Activated naive CD8-positive, alpha-beta T cell treated with anti-CD3 and anti-CD28 coated beads for 36 hours (primary cell): Measurements from ENCODE around the gene FCF1. TPM values are rescaled to one million over a fixed set of nuclear protein-coding genes. Genes with fewer than 3 reads are reported as not detected.

Experiments
- DNase-seq: peaks from one replicate; pipeline ENCODE4 v3.0.0; 2021
- H3K27ac Mint-ChIP-seq: one replicate; pipeline ENCODE4 v1.8.0; 2022; ENCODE audit warnings: mild to moderate bottlenecking, moderate library complexity, mixed read lengths
- H3K27me3 Mint-ChIP-seq: one replicate; pipeline ENCODE4 v1.8.0; 2022; ENCODE audit warnings: mild to moderate bottlenecking, mixed read lengths
- H3K36me3 Mint-ChIP-seq: one replicate; pipeline ENCODE4 v1.8.0; 2021; ENCODE audit warnings: mild to moderate bottlenecking, mixed read lengths
- H3K4me1 Mint-ChIP-seq: one replicate; pipeline ENCODE4 v1.8.0; 2021; ENCODE audit warnings: mixed read lengths
- H3K4me3 Mint-ChIP-seq: one replicate; pipeline ENCODE4 v1.8.0; 2022; ENCODE audit warnings: mild to moderate bottlenecking, moderate library complexity, mixed read lengths
- H3K9me3 Mint-ChIP-seq: one replicate; pipeline ENCODE4 v1.8.0; 2022; ENCODE audit warnings: mixed read lengths
- total RNA-seq, 2 experiments: library from RNA; stranded (reverse); gene quantifications; one replicate each; pipeline ENCODE4 v1.2.3, GENCODE V29; 2021

Gene FCF1
- total RNA-seq, 2 experiments from 2014 or later = 95.5 to 103 TPM

DNA sequence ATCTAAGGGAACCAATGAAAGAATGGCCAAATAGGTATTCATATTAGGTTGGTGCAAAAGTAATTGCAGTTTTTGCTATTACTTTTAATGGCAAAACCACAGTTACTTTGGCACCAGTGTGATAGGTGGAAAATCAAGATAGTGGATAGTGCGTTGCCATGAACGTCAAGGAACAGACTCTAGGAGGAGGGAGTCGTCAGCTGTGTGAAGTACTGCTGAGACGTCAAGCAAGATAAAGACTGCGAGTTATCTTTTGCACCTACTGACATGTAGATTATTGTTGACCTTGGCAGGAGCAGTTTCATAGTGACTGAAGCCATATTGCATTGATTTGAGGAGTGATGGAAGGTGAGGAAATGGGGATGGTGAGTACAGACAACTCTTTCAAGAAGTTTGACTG, 58.5 kb downstream of the FCF1 start:
- no peaks in the 10 kb centered on the region for H3K27me3 Mint-ChIP-seq
- no peaks in the 10 kb centered on the region for H3K9me3 Mint-ChIP-seq
- no peak overlapping the region for H3K27ac Mint-ChIP-seq
- no peak for DNase-seq
- H3K4me1 Mint-ChIP-seq = peaks cover 42% of the 10 kb centered on the region
- H3K36me3 Mint-ChIP-seq = peaks cover 28% of the 10 kb centered on the region
- no peak overlapping the region for H3K4me3 Mint-ChIP-seq

GRCh38 chr14:74784634-74785033, 71.7 kb downstream of the FCF1 start:
- Mint-ChIP-seq H3K27ac (peak overlapping the region; percentile 76), H3K36me3 (peaks cover 31% of the 10 kb centered on the region), H3K4me1 (peaks cover 39% of the 10 kb centered on the region), H3K4me3 (no peak overlapping the region), H3K9me3 (no peaks in the 10 kb centered on the region), H3K27me3 (no peaks in the 10 kb centered on the region)
- DNase-seq = no peak

DNA sequence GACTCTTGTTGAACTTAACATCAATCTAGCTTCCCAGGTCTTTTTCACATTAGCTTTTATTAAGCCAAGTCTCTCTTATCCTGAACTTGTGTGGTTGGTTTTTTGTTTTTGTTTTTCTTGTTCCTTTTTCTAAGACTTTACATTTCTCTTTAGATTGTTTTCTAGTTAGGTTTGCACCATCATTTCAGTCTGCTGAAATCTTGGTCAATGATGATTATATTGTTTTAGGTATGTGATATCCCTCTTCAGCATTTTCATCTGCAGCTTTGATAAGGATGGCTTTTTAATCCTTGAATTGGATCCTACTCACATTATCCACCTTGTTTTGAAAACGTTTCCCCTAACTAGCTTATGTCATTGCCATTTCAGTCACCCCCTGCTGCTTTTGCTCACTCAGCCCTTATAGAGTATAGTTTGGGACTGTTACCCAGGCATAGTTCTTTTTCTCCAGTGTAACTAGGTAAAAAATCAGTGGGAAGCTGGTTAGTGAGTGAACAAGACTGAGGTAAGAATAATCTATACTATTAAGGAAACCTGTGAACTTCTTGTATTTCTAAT, 72.2 kb downstream of the FCF1 start:
- no peak for DNase-seq
- peaks cover 31% of the 10 kb centered on the region for H3K36me3 Mint-ChIP-seq
- peak overlapping the region; percentile 76 for H3K27ac Mint-ChIP-seq
- H3K4me1 Mint-ChIP-seq = peaks cover 39% of the 10 kb centered on the region
- no peaks in the 10 kb centered on the region for H3K27me3 Mint-ChIP-seq
- no peak overlapping the region for H3K4me3 Mint-ChIP-seq
- H3K9me3 Mint-ChIP-seq = no peaks in the 10 kb centered on the region

GRCh38 chr14:74786796-74787315, 73.9 kb downstream of the FCF1 start:
- H3K4me3 Mint-ChIP-seq = no peak overlapping the region
- H3K27me3 Mint-ChIP-seq = no peaks in the 10 kb centered on the region
- H3K36me3 Mint-ChIP-seq = peaks cover 36% of the 10 kb centered on the region
- peaks cover 33% of the 10 kb centered on the region for H3K4me1 Mint-ChIP-seq
- DNase-seq = no peak
- H3K27ac Mint-ChIP-seq = peak overlapping the region; percentile 16
- peaks cover 2% of the 10 kb centered on the region for H3K9me3 Mint-ChIP-seq

Other genes starting within 250 kb of the FCF1 start
- gene NPC2, start 219.8 kb upstream of the FCF1 start, total RNA-seq = 10 to 100 TPM; 12.5 to 14.2 TPM
- gene ISCA2, start 219.4 kb upstream of the FCF1 start, total RNA-seq = 10 to 100 TPM; 29.7 to 31.0 TPM
- gene LTBP2, start 100.9 kb upstream of the FCF1 start, total RNA-seq = under 1 TPM; 0.06 to 0.10 TPM
- gene AREL1, start 64 bp upstream of the FCF1 start, total RNA-seq = 10 to 100 TPM; 29.9 to 37.7 TPM
- 10 to 100 TPM; 48.5 to 51.8 TPM for gene YLPM1, start 50.2 kb downstream of the FCF1 start, total RNA-seq
- gene PROX2, start 163.0 kb downstream of the FCF1 start, total RNA-seq = 1 to 10 TPM in 1 of 2 experiments, under 1 TPM in 1; 0.87 to 1.5 TPM
- gene DLST, start 168.8 kb downstream of the FCF1 start, total RNA-seq = 100 to 1,000 TPM; 134 to 136 TPM
- 1 to 10 TPM; 6.0 to 6.5 TPM for gene RPS6KL1, start 210.1 kb downstream of the FCF1 start, total RNA-seq
- under 1 TPM in 1 of 2 experiments, not detected in 1; 0.21 TPM for gene PGF, start 242.5 kb downstream of the FCF1 start, total RNA-seq